A673 (cell line): Measurements from ENCODE around the gene ADAMTS6. TPM values are rescaled to one million over a fixed set of nuclear protein-coding genes. Genes with fewer than 3 reads are reported as not detected.
"Not testable (repeated sequence)": the region's sequence is repeated elsewhere in the genome, so short reads cannot be mapped to it uniquely, and the experiment has no call there.

Experiments used
- BruUV-seq: library from RNA; stranded (reverse); fragments of 400-500 nt; replicated peaks from 2 replicates; lab custom pipeline; 2021; lab: Mats Ljungman, UMichigan
- CTCF ChIA-PET: fragments of 300-600 bp; sonication (Branson Sonifier 250); formaldehyde crosslinking; loops from one replicate; lab custom pipeline; 2022; ENCODE audit warnings: antibody characterized with exemption; lab: Charles Lee
- POLR2A ChIA-PET: fragments of 300-600 bp; sonication (Branson Sonifier 250); formaldehyde crosslinking; loops from one replicate; lab custom pipeline; 2022; ENCODE audit warnings: antibody characterized with exemption; ENCODE audit not compliant: low non-redundant PET; lab: Charles Lee
- DNase-seq: peaks from one replicate; pipeline ENCODE4 v3.0.0-alpha.2; 2015; ENCODE audit warnings: low spot score
- H3K27ac ChIP-seq: fragments of 200-600 bp; sonication (generic); 2 replicates; pipeline ENCODE4 v1.5.1; 2016; ENCODE audit warnings: mixed run types, low read depth, mild to moderate bottlenecking, mixed read lengths, antibody characterized with exemption, low read length; ENCODE audit not compliant: poor library complexity, severe bottlenecking
- H3K27me3 ChIP-seq: fragments of 200-600 bp; sonication (generic); replicated peaks from 2 replicates; pipeline ENCODE4 v1.6.1; 2017; ENCODE audit warnings: mixed run types, low read depth, mild to moderate bottlenecking, mixed read lengths, antibody characterized with exemption, low read length; ENCODE audit not compliant: insufficient read depth, poor library complexity
- H3K36me3 ChIP-seq: fragments of 200-600 bp; sonication (generic); 2 replicates; pipeline ENCODE4 v1.6.1; 2016; ENCODE audit warnings: mixed run types, mild to moderate bottlenecking, mixed read lengths, antibody characterized with exemption, low read length; ENCODE audit not compliant: insufficient read depth, poor library complexity, severe bottlenecking
- H3K4me1 ChIP-seq: fragments of 200-600 bp; sonication (generic); 2 replicates; pipeline ENCODE4 v1.6.1; 2017; ENCODE audit warnings: mixed run types, mild to moderate bottlenecking, mixed read lengths, antibody characterized with exemption, low read length; ENCODE audit not compliant: insufficient read depth, poor library complexity, severe bottlenecking
- H3K4me3 ChIP-seq: fragments of 200-600 bp; sonication (generic); 2 replicates; pipeline ENCODE4 v1.5.1; 2016; ENCODE audit warnings: low read depth, mixed run types, mild to moderate bottlenecking, mixed read lengths, low read length; ENCODE audit not compliant: poor library complexity, severe bottlenecking
- H3K9me3 ChIP-seq: fragments of 200-600 bp; sonication (generic); 2 replicates; pipeline ENCODE4 v1.6.1; 2016; ENCODE audit warnings: mixed run types, low read depth, mild to moderate bottlenecking, mixed read lengths, antibody characterized with exemption, low read length; ENCODE audit not compliant: poor library complexity, severe bottlenecking
- CTCF ChIP-seq: fragments of 300-800, 200-600 bp; sonication (generic); conservative IDR thresholded peaks from 2 replicates; pipeline ENCODE4 v1.5.1; 2017; ENCODE audit warnings: low read depth, mild to moderate bottlenecking, antibody characterized with exemption, low read length, moderate library complexity, mixed read lengths
- EZH2 ChIP-seq: fragments of 200-600 bp; sonication (generic); IDR thresholded peaks from 2 replicates; pipeline ENCODE4 v1.6.1; 2017; ENCODE audit warnings: borderline replicate concordance, low read depth, mild to moderate bottlenecking, mixed read lengths, antibody characterized with exemption, low read length; ENCODE audit not compliant: poor library complexity, severe bottlenecking
- intact Hi-C: fragments of 100-400 bp; cut with micrococcal nuclease; formaldehyde crosslinking; loops from one replicate; pipeline ENCODE4 v1.10.0; 2022; ENCODE audit not compliant: unreplicated experiment
- total RNA-seq: library from RNA; stranded (reverse); gene quantifications from 2 replicates; pipeline ENCODE4 v1.2.3, GENCODE V29; 2021

Gene ADAMTS6
- total RNA-seq, 1 experiment from 2014 or later = 2.6 TPM

- Histone ChIP-seq H3K9me3 (no peaks in the 10 kb centered on the region), H3K4me1 (no peaks in the 10 kb centered on the region), H3K36me3 (no peaks in the 10 kb centered on the region), H3K27ac (no peak overlapping the region), H3K27me3 (no peaks in the 10 kb centered on the region), H3K4me3 (no peak overlapping the region)
- POLR2A ChIA-PET = no interaction called here
- CTCF ChIA-PET = no interaction called here
- DNase-seq = no peak
- no TSS peak for BruUV-seq
- intact Hi-C loops = no loop called here
- TF ChIP-seq EZH2 = no peak
- TF ChIP-seq CTCF = no peak
These were observed 154.1 kb downstream of the ADAMTS6 start for GRCh38 chr5:65327582-65327981.

- ChIA-PET CTCF (no interaction called here), POLR2A (no interaction called here)
- H3K27ac ChIP-seq = no peak overlapping the region
- intact Hi-C loops = no loop called here
- BruUV-seq = no TSS peak
- peak; percentile 42 for DNase-seq
- no peak overlapping the region for H3K4me3 ChIP-seq
- no peaks in the 10 kb centered on the region for H3K9me3 ChIP-seq
- H3K36me3 ChIP-seq = no peaks in the 10 kb centered on the region
- TF ChIP-seq EZH2 (no peak), CTCF (no peak)
- no peaks in the 10 kb centered on the region for H3K27me3 ChIP-seq
- H3K4me1 ChIP-seq = no peaks in the 10 kb centered on the region
These were observed 154.8 kb downstream of the ADAMTS6 start for GRCh38 chr5:65326922-65327321.

GRCh38 chr5:65324226-65324625, 157.5 kb downstream of the ADAMTS6 start:
- Histone ChIP-seq H3K9me3 (no peaks in the 10 kb centered on the region), H3K27me3 (no peaks in the 10 kb centered on the region), H3K36me3 (no peaks in the 10 kb centered on the region), H3K4me1 (no peaks in the 10 kb centered on the region), H3K27ac (no peak overlapping the region), H3K4me3 (no peak overlapping the region)
- intact Hi-C loops = no loop called here
- POLR2A ChIA-PET = no interaction called here
- CTCF ChIA-PET = no interaction called here
- BruUV-seq = no TSS peak
- no peak for DNase-seq
- TF ChIP-seq CTCF = no peak

GRCh38 chr5:65320704-65321103, 161.0 kb downstream of the ADAMTS6 start:
- H3K4me1 ChIP-seq, H3K36me3 ChIP-seq, H3K4me3 ChIP-seq, H3K9me3 ChIP-seq, DNase-seq, intact Hi-C loops, H3K27ac ChIP-seq, CTCF ChIA-PET, BruUV-seq, POLR2A ChIA-PET, H3K27me3 ChIP-seq: not testable (repeated sequence)
